IgD-negative memory B cell (primary cell): ENCODE results near the gene PDZD8. TPM values are rescaled to one million over a fixed set of nuclear protein-coding genes. Genes with fewer than 3 reads are reported as not detected.

ENCODE experiments used
- H3K27ac Mint-ChIP-seq, 3 donors: one replicate each; pipeline ENCODE4 v1.8.0; 2020 to 2022; ENCODE audit warnings: mild to moderate bottlenecking in 3 of 3, mixed read lengths in 3 of 3, moderate library complexity in 1 of 3
- H3K27me3 Mint-ChIP-seq: one replicate; pipeline ENCODE4 v1.8.0; 2021; ENCODE audit warnings: mixed read lengths
- H3K36me3 Mint-ChIP-seq: one replicate; pipeline ENCODE4 v1.8.0; 2020; ENCODE audit warnings: mild to moderate bottlenecking, mixed read lengths
- H3K4me1 Mint-ChIP-seq, 3 donors: one replicate each; pipeline ENCODE4 v1.8.0; 2020 to 2022; ENCODE audit warnings: mixed read lengths in 3 of 3, mild to moderate bottlenecking in 1 of 3
- H3K4me3 Mint-ChIP-seq, 4 donors: one replicate each; pipeline ENCODE4 v1.8.0; 2020 to 2022; ENCODE audit warnings: mild to moderate bottlenecking in 4 of 4, mixed read lengths in 4 of 4, moderate library complexity in 3 of 4
- H3K9me3 Mint-ChIP-seq, 3 donors: one replicate each; pipeline ENCODE4 v1.8.0; 2020 to 2021; ENCODE audit warnings: mixed read lengths in 3 of 3, mild to moderate bottlenecking in 1 of 3
- polyA plus RNA-seq: library from polyadenylated mRNA; unstranded; fragments of 300-500 nt; fragmentation: Illumina TruSeq; gene quantifications from one replicate; pipeline ENCODE4 v1.2.3, GENCODE V29; 2021

PDZD8 gene
- polyA plus RNA-seq, 1 donor from 2014 or later: 8.2 TPM

GRCh38 chr10:117409549-117410305 is 34.5 kb upstream of the PDZD8 start:
- Mint-ChIP-seq H3K9me3 (no peaks in the 10 kb centered on the region), H3K4me1 (no peaks in the 10 kb centered on the region), H3K4me3 (no peak overlapping the region)

GRCh38 chr10:117408436-117409384 is 33.5 kb upstream of the PDZD8 start:
- Mint-ChIP-seq H3K4me3 (no peak overlapping the region), H3K36me3 (no peaks in the 10 kb centered on the region), H3K9me3 (no peaks in the 10 kb centered on the region), H3K27ac (no peak overlapping the region), H3K27me3 (peaks cover 18% of the 10 kb centered on the region), H3K4me1 (no peaks in the 10 kb centered on the region)

More at GRCh38 chr10:117409549-117410305, 34.5 kb upstream of the PDZD8 start:
- H3K36me3 Mint-ChIP-seq: no peaks in the 10 kb centered on the region
- peaks cover 13% of the 10 kb centered on the region for H3K27me3 Mint-ChIP-seq
- no peak overlapping the region for H3K27ac Mint-ChIP-seq

- Mint-ChIP-seq H3K4me3 (no peak overlapping the region), H3K36me3 (no peaks in the 10 kb centered on the region), H3K27ac (no peak overlapping the region), H3K27me3 (peaks cover 17% of the 10 kb centered on the region), H3K4me1 (peaks cover 0 to 1% (median 0%) of the 10 kb centered on the region in 3 donors), H3K9me3 (peaks cover 0 to 2% (median 0%) of the 10 kb centered on the region in 3 donors)
These were observed 30.5 kb upstream of the PDZD8 start for GRCh38 chr10:117405730-117406129.

GRCh38 chr10:117400329-117400728 is 25.1 kb upstream of the PDZD8 start:
- H3K4me3 Mint-ChIP-seq: peak overlapping the region in 1 of 4 donors; percentile 29
- H3K27me3 Mint-ChIP-seq: peaks cover 13% of the 10 kb centered on the region
- H3K4me1 Mint-ChIP-seq: peaks cover 0 to 2% (median 1%) of the 10 kb centered on the region in 3 donors
- H3K9me3 Mint-ChIP-seq: peaks cover 0 to 4% (median 4%) of the 10 kb centered on the region in 3 donors
- H3K36me3 Mint-ChIP-seq: no peaks in the 10 kb centered on the region
- H3K27ac Mint-ChIP-seq: no peak overlapping the region

GRCh38 chr10:117399341-117400196 is 24.3 kb upstream of the PDZD8 start:
- Mint-ChIP-seq H3K4me1 (peaks cover 0 to 2% (median 1%) of the 10 kb centered on the region in 3 donors), H3K27ac (no peak overlapping the region), H3K9me3 (peaks cover 0 to 6% (median 4%) of the 10 kb centered on the region in 3 donors), H3K27me3 (peaks cover 10% of the 10 kb centered on the region), H3K4me3 (peak overlapping the region in 1 of 4 donors; percentile 5), H3K36me3 (no peaks in the 10 kb centered on the region)

- Mint-ChIP-seq H3K27ac (no peak overlapping the region), H3K27me3 (peaks cover 6% of the 10 kb centered on the region), H3K9me3 (peaks cover 0 to 6% (median 4%) of the 10 kb centered on the region in 3 donors), H3K4me1 (peaks cover 0 to 2% (median 0%) of the 10 kb centered on the region in 3 donors), H3K4me3 (no peak overlapping the region), H3K36me3 (no peaks in the 10 kb centered on the region)
These were observed 22.8 kb upstream of the PDZD8 start for GRCh38 chr10:117398029-117398428.

GRCh38 chr10:117391436-117392205 is 16.4 kb upstream of the PDZD8 start:
- no peak overlapping the region for H3K4me3 Mint-ChIP-seq
- peaks cover 0 to 2% (median 0%) of the 10 kb centered on the region in 3 donors for H3K9me3 Mint-ChIP-seq

GRCh38 chr10:117390420-117390819 is 15.2 kb upstream of the PDZD8 start:
- Mint-ChIP-seq H3K27me3 (peaks cover 20% of the 10 kb centered on the region), H3K27ac (no peak overlapping the region), H3K36me3 (peaks cover 4% of the 10 kb centered on the region), H3K4me3 (no peak overlapping the region), H3K9me3 (peaks cover 0 to 2% (median 0%) of the 10 kb centered on the region in 3 donors), H3K4me1 (no peaks in the 10 kb centered on the region)

More at GRCh38 chr10:117391436-117392205, 16.4 kb upstream of the PDZD8 start:
- H3K4me1 Mint-ChIP-seq: no peaks in the 10 kb centered on the region
- H3K27ac Mint-ChIP-seq: no peak overlapping the region
- peaks cover 1% of the 10 kb centered on the region for H3K36me3 Mint-ChIP-seq
- peaks cover 19% of the 10 kb centered on the region for H3K27me3 Mint-ChIP-seq

GRCh38 chr10:117386805-117387204 is 11.6 kb upstream of the PDZD8 start:
- H3K27ac Mint-ChIP-seq: no peak overlapping the region
- peaks cover 4% of the 10 kb centered on the region for H3K36me3 Mint-ChIP-seq
- H3K4me1 Mint-ChIP-seq: no peaks in the 10 kb centered on the region
- no peak overlapping the region for H3K4me3 Mint-ChIP-seq
- H3K9me3 Mint-ChIP-seq: no peaks in the 10 kb centered on the region
- peaks cover 19% of the 10 kb centered on the region for H3K27me3 Mint-ChIP-seq

GRCh38 chr10:117382861-117383260 is 7.6 kb upstream of the PDZD8 start:
- Mint-ChIP-seq H3K4me1 (no peaks in the 10 kb centered on the region), H3K9me3 (no peaks in the 10 kb centered on the region), H3K27me3 (peaks cover 13% of the 10 kb centered on the region), H3K4me3 (no peak overlapping the region), H3K36me3 (peaks cover 3% of the 10 kb centered on the region), H3K27ac (no peak overlapping the region)

GRCh38 chr10:117374506-117375359 is 507 bp downstream of the PDZD8 start:
- H3K4me3 Mint-ChIP-seq: peak overlapping the region; percentile 93 to 98 (median 96)

GRCh38 chr10:117373823-117374505 is 1.3 kb downstream of the PDZD8 start:
- Mint-ChIP-seq H3K4me1 (peaks cover 25 to 31% (median 28%) of the 10 kb centered on the region in 3 donors), H3K27ac (peak overlapping the region in 2 of 3 donors; percentile 88 to 92), H3K36me3 (peaks cover 1% of the 10 kb centered on the region), H3K4me3 (peak overlapping the region; percentile 93 to 98 (median 96)), H3K9me3 (no peaks in the 10 kb centered on the region), H3K27me3 (peaks cover 6% of the 10 kb centered on the region)

More at GRCh38 chr10:117374506-117375359, 507 bp downstream of the PDZD8 start:
- Mint-ChIP-seq H3K9me3 (no peaks in the 10 kb centered on the region), H3K4me1 (peaks cover 19 to 27% (median 25%) of the 10 kb centered on the region in 3 donors), H3K27me3 (peaks cover 6% of the 10 kb centered on the region), H3K36me3 (peaks cover 1% of the 10 kb centered on the region), H3K27ac (peak overlapping the region; percentile 78 to 92 (median 88))
